Activated CD8-positive, alpha-beta memory T cell treated with anti-CD3 and anti-CD28 coated beads, Interleukin-2, amount 50 U/mL, for 24 hours (primary cell): Measurements from ENCODE around the gene TBCC.

Source experiments
- DNase-seq: peaks from one replicate; pipeline ENCODE4 v3.0.0-alpha.2; 2020; ENCODE audit errors: extremely low read depth

The TBCC gene

DNA sequence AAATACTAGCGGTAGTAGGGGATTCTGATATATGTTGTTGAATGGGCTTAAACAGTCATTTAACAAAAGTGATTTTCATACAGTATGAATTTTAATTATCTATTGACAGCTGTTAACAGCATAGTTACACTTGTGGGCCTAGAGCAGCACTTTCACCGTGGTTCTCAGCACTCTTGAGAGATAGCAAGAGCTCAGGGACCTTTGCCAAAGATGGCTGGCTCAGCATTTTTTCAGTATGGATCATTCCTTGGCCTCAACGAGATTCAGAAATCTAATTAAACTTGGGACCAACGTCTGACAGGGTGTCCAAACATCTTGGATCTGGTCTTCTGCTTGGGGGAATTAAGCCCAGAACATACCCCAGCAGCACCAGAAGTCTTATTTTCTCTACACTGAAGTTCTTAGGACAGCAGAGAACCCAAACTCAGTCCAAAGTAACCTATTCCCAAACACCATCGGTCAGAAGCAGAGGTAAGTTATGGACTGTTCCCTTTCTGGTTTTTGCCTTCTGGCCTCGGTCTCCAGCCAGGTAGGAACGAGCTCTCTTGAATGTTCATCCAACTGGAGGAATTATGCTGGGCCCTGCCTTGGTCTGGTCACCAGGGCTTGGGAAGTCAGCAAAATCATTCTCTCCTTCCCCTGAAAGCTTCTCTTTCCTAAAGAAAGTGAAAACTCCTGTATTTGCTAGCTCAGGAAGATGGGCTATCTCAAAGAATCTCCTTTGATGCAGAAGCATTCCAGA, 49.2 kb downstream of the TBCC start:
- no peak for DNase-seq

DNA sequence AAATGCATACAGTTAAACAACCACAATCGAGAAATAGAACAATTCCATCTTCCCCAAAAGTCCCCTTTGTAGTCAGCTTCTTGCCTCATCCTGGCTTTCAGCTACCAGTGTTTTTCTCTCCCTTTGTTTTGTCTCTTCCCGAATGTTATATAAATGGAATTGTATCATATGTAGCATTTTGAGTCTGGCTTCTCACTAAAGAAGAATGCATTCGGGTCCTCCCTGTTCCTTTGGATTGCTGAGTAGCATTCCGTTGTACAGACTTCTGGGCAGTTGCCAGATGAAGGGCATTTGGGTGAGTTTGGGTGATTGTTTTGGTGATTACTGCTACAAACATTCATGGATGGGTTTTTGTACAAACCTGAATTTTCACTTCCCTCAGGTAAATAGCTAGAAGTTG, 51.3 kb downstream of the TBCC start:
- DNase-seq = no peak
